WTC11 (cell line): ENCODE results near the gene PDE4B. TPM values are rescaled to one million over a fixed set of nuclear protein-coding genes. Genes with fewer than 3 reads are reported as not detected.

ENCODE experiments used
- ATAC-seq: fragments of 200-7000 bp; cut with Tn5 transposase; 2 replicates; pipeline ENCODE4 v1.10.0; 2021; ENCODE audit warnings: mild to moderate bottlenecking, moderate library complexity
- Bru-seq: library from RNA; stranded (reverse); fragments of 400-500 nt; gene quantifications from one replicate; lab custom pipeline; 2021; lab: Mats Ljungman, UMichigan
- CTCF ChIA-PET: fragments of 300-600 bp; sonication (Branson Sonifier 250); formaldehyde crosslinking; loops from one replicate; lab custom pipeline; 2021; ENCODE audit warnings: antibody characterized with exemption; lab: Charles Lee
- POLR2A ChIA-PET: fragments of 350-600 bp; sonication (Branson Sonifier 250); formaldehyde crosslinking; loops from one replicate; lab custom pipeline; 2021; ENCODE audit warnings: antibody characterized with exemption; lab: Charles Lee
- DNase-seq: peaks from one replicate; pipeline ENCODE4 v3.0.0; 2021; ENCODE audit warnings: low spot score
- H3K27ac Mint-ChIP-seq: 2 replicates; pipeline ENCODE4 v1.8.0; 2021; ENCODE audit warnings: mixed read lengths
- H3K27me3 Mint-ChIP-seq: 2 replicates; pipeline ENCODE4 v1.8.0; 2021; ENCODE audit warnings: low read depth, mild to moderate bottlenecking, moderate library complexity, mixed read lengths
- H3K36me3 Mint-ChIP-seq: 2 replicates; pipeline ENCODE4 v1.8.0; 2021; ENCODE audit warnings: mixed read lengths
- H3K4me1 Mint-ChIP-seq: 2 replicates; pipeline ENCODE4 v1.8.0; 2022; ENCODE audit warnings: mixed read lengths
- H3K4me3 Mint-ChIP-seq: 2 replicates; pipeline ENCODE4 v1.8.0; 2021; ENCODE audit warnings: mild to moderate bottlenecking, moderate library complexity, mixed read lengths
- H3K9me3 Mint-ChIP-seq: 2 replicates; pipeline ENCODE4 v1.8.0; 2021; ENCODE audit warnings: mixed read lengths
- AR ChIP-seq: fragments of 250-450 bp; sonication (Bioruptor Pico); IDR thresholded peaks from 2 replicates; pipeline ENCODE4 v1.9.0; 2021; ENCODE audit warnings: mild to moderate bottlenecking
- ATF1 ChIP-seq: sonication (generic); formaldehyde crosslinking; IDR thresholded peaks from 2 replicates; pipeline ENCODE4 v1.8.1; 2023; ENCODE audit warnings: mild to moderate bottlenecking, moderate library complexity, missing genetic modification reagents
- CREM ChIP-seq: sonication (generic); formaldehyde crosslinking; IDR thresholded peaks from 2 replicates; pipeline ENCODE4 v1.8.1; 2022; ENCODE audit warnings: mild to moderate bottlenecking, missing genetic modification reagents, moderate library complexity
- ERG ChIP-seq: fragments of 250-450 bp; sonication (Bioruptor Pico); IDR thresholded peaks from 2 replicates; pipeline ENCODE4 v1.8.0; 2021; ENCODE audit warnings: mild to moderate bottlenecking
- ESRRA ChIP-seq: sonication (generic); formaldehyde crosslinking; IDR thresholded peaks from 2 replicates; pipeline ENCODE4 v1.8.1; 2022; ENCODE audit warnings: mild to moderate bottlenecking, missing genetic modification reagents, borderline replicate concordance
- FOXP1 ChIP-seq: sonication (generic); formaldehyde crosslinking; IDR thresholded peaks from 2 replicates; pipeline ENCODE4 v1.8.0; 2022; ENCODE audit warnings: missing genetic modification reagents, mild to moderate bottlenecking, moderate library complexity, borderline replicate concordance
- GRHL2 ChIP-seq: fragments of 250-450 bp; sonication (Bioruptor Pico); IDR thresholded peaks from 2 replicates; pipeline ENCODE4 v1.8.0; 2022; ENCODE audit warnings: mild to moderate bottlenecking, moderate library complexity; ENCODE audit not compliant: insufficient replicate concordance, severe bottlenecking
- GTF2I ChIP-seq: fragments of 250-450 bp; sonication (Bioruptor Pico); conservative IDR thresholded peaks from 2 replicates; pipeline ENCODE4 v1.4.0; 2021; ENCODE audit warnings: mild to moderate bottlenecking
- HMGXB4 ChIP-seq: sonication (generic); formaldehyde crosslinking; IDR thresholded peaks from 2 replicates; pipeline ENCODE4 v1.8.1; 2023; ENCODE audit warnings: mild to moderate bottlenecking, moderate library complexity, missing genetic modification reagents
- IRF1 ChIP-seq: sonication (generic); formaldehyde crosslinking; IDR thresholded peaks from 2 replicates; pipeline ENCODE4 v1.8.0; 2023; ENCODE audit warnings: missing genetic modification reagents
- MAX ChIP-seq: sonication (generic); formaldehyde crosslinking; IDR thresholded peaks from 2 replicates; pipeline ENCODE4 v1.8.0; 2022; ENCODE audit warnings: mild to moderate bottlenecking, missing genetic modification reagents
- NFATC4 ChIP-seq: fragments of 250-450 bp; sonication (Bioruptor Pico); IDR thresholded peaks from 2 replicates; pipeline ENCODE4 v1.9.0; 2021; ENCODE audit warnings: mild to moderate bottlenecking
- NR2C2 ChIP-seq: sonication (generic); formaldehyde crosslinking; IDR thresholded peaks from 2 replicates; pipeline ENCODE4 v1.8.0; 2022; ENCODE audit warnings: mild to moderate bottlenecking, missing genetic modification reagents
- NR3C1 ChIP-seq: sonication (generic); formaldehyde crosslinking; conservative IDR thresholded peaks from 2 replicates; pipeline ENCODE4 v1.8.1; 2023; ENCODE audit warnings: low read depth, mild to moderate bottlenecking, missing genetic modification reagents
- PREB ChIP-seq: sonication (generic); formaldehyde crosslinking; IDR thresholded peaks from 2 replicates; pipeline ENCODE4 v1.8.1; 2022; ENCODE audit warnings: mild to moderate bottlenecking, missing genetic modification reagents, moderate library complexity, borderline replicate concordance
- TCF7 ChIP-seq: sonication (generic); formaldehyde crosslinking; IDR thresholded peaks from 2 replicates; pipeline ENCODE4 v1.8.0; 2022; ENCODE audit warnings: mild to moderate bottlenecking, low read depth, missing genetic modification reagents, moderate library complexity
- TEAD4 ChIP-seq: sonication (generic); formaldehyde crosslinking; IDR thresholded peaks from 2 replicates; pipeline ENCODE4 v1.8.0; 2022; ENCODE audit warnings: mild to moderate bottlenecking, missing genetic modification reagents
- TP53 ChIP-seq: sonication (generic); formaldehyde crosslinking; IDR thresholded peaks from 2 replicates; pipeline ENCODE4 v1.8.1; 2023; ENCODE audit warnings: mild to moderate bottlenecking, missing genetic modification reagents
- USF1 ChIP-seq: sonication (generic); formaldehyde crosslinking; IDR thresholded peaks from 2 replicates; pipeline ENCODE4 v1.8.0; 2022; ENCODE audit warnings: mild to moderate bottlenecking, missing genetic modification reagents
- ZNF232 ChIP-seq: sonication (generic); formaldehyde crosslinking; IDR thresholded peaks from 2 replicates; pipeline ENCODE4 v1.8.0; 2022; ENCODE audit warnings: mild to moderate bottlenecking, missing genetic modification reagents
- ZNF263 ChIP-seq: sonication (generic); formaldehyde crosslinking; IDR thresholded peaks from 2 replicates; pipeline ENCODE4 v1.8.1; 2022; ENCODE audit warnings: low read depth, mild to moderate bottlenecking, moderate library complexity, missing genetic modification reagents
- ZNF425 ChIP-seq: fragments of 250-450 bp; sonication (Bioruptor Pico); conservative IDR thresholded peaks from 2 replicates; pipeline ENCODE4 v1.9.0; 2021; ENCODE audit warnings: mild to moderate bottlenecking
- long read RNA-seq, 3 experiments: library from RNA in 1 of 3; library from capped mRNA in 1 of 3; library from polyadenylated mRNA in 1 of 3; unstranded in 2 of 3; stranded (forward) in 1 of 3; transcript quantifications; one replicate each; pipeline ENCODE4 v2.0.0, GENCODE V29; 2021
- total RNA-seq: library from RNA; stranded (reverse); gene quantifications from 3 replicates; pipeline ENCODE4 v1.2.3, GENCODE V29; 2021

The PDE4B gene
- total RNA-seq (4.4 to 8.0 TPM (median 4.5 TPM) in 3 replicates), Bru-seq, nascent RNA (percentile 26 among the genes with signal in this experiment)
- long read RNA-seq, experiment 1, transcript PDE4B-203 (10 exons, 3,982 nt): major isoform, 19 of 31 reads
- long read RNA-seq, experiment 1, partial matches to known transcripts: 6 of 31 reads
- long read RNA-seq, experiment 1, other reads (novel, unspliced or antisense): 4 of 31 reads
- long read RNA-seq, experiment 2, partial matches to known transcripts: 0 of 6 reads
- long read RNA-seq, experiment 2, other reads (novel, unspliced or antisense): 4 of 6 reads
- long read RNA-seq, experiment 3, partial matches to known transcripts: 4 of 9 reads
- long read RNA-seq, experiment 3, other reads (novel, unspliced or antisense): 4 of 9 reads

GRCh38 chr1:65792669-65793358 is at the start of gene PDE4B:
TSS of gene PDE4B (plus strand) at chr1:65792895.
- Mint-ChIP-seq H3K27me3 (peaks cover 83% of the 10 kb centered on the region), H3K4me1 (peaks cover 12% of the 10 kb centered on the region), H3K27ac (no peak within 1 kb of the TSS), H3K9me3 (peaks cover 12% of the 10 kb centered on the region), H3K4me3 (peak within 1 kb of the TSS; percentile 73), H3K36me3 (peaks cover 4% of the 10 kb centered on the region; the same call in 1 of the 2 replicates)
- ChIA-PET POLR2A (no interaction called here), CTCF (interaction anchor here (0.6 to 0.9 kb wide), 2 partner anchors 60 to 592 kb away, joined by 3 read pairs; no protein-coding TSS in a partner anchor)
- TF ChIP-seq HMGXB4 (peak; percentile 40; the same call in 1 of the 2 replicates), NR3C1 (CRISPR knock-in tag) (no peak), FOXP1 (peak; percentile 55; the same call in 1 of the 2 replicates), ERG (CRISPR knock-in tag) (no peak), ZNF232 (no peak), ZNF263 (CRISPR knock-in tag) (0 out of 2 replicates have a peak, but pooled peaks have one; percentile 33), MAX (CRISPR knock-in tag) (peak; percentile 37; the same call in 1 of the 2 replicates), AR (CRISPR knock-in tag) (no peak), TEAD4 (CRISPR knock-in tag) (no peak), NR2C2 (no peak), CREM (CRISPR knock-in tag) (0 out of 2 replicates have a peak, but pooled peaks have one; percentile 51), TP53 (CRISPR knock-in tag) (no peak; the same call in 1 of the 2 replicates)
- peak; percentile 79 for ATAC-seq
- peak; percentile 62 for DNase-seq

- no peaks in the 10 kb centered on the region for H3K4me1 Mint-ChIP-seq
- peaks cover 36% of the 10 kb centered on the region for H3K36me3 Mint-ChIP-seq
- DNase-seq (no peak), ATAC-seq (no peak)
- no peak overlapping the region for H3K27ac Mint-ChIP-seq
- CTCF ChIA-PET: no interaction called here
- H3K27me3 Mint-ChIP-seq: peaks cover 2% of the 10 kb centered on the region
- H3K9me3 Mint-ChIP-seq: peaks cover 54% of the 10 kb centered on the region
- POLR2A ChIA-PET: no interaction called here
- H3K4me3 Mint-ChIP-seq: no peak overlapping the region
- TF ChIP-seq GRHL2 (CRISPR knock-in tag): no peak
- TF ChIP-seq PREB (CRISPR knock-in tag): no peak
- no peak for TF ChIP-seq ATF1 (CRISPR knock-in tag)
- no peak for TF ChIP-seq TCF7
- no peak for TF ChIP-seq ESRRA (CRISPR knock-in tag)
- no peak for TF ChIP-seq NFATC4 (CRISPR knock-in tag)
- no peak for TF ChIP-seq IRF1 (CRISPR knock-in tag)
- no peak for TF ChIP-seq USF1 (CRISPR knock-in tag)
- TF ChIP-seq GTF2I (CRISPR knock-in tag): no peak
- TF ChIP-seq ZNF425 (CRISPR knock-in tag): no peak
Measured at GRCh38 chr1:65744731-65745130, 48.0 kb upstream of the PDE4B start.
